Uterus (tissue), 2 donors: ENCODE data around the gene ATP6V0A4.

Experiments used
- POLR2A ChIP-seq, 2 donors: fragments of 450-650 bp; IDR thresholded peaks; one replicate each; pipeline ENCODE4 v1.6.1; 2016; ENCODE audit warnings: antibody characterized with exemption in 2 of 2, mild to moderate bottlenecking in 1 of 2, moderate library complexity in 1 of 2
- TF ChIP-seq, protein P1 (sequence below), 4 experiments: fragments of 200-600 bp in 2 of 4; fragments of 450-650 bp in 2 of 4; sonication (generic) in 2 of 4; IDR thresholded peaks; one replicate each; pipeline ENCODE4 v1.5.1; 2016 to 2019; ENCODE audit warnings: antibody characterized with exemption in 4 of 4, mild to moderate bottlenecking in 2 of 4, moderate library complexity in 1 of 4

DNA sequence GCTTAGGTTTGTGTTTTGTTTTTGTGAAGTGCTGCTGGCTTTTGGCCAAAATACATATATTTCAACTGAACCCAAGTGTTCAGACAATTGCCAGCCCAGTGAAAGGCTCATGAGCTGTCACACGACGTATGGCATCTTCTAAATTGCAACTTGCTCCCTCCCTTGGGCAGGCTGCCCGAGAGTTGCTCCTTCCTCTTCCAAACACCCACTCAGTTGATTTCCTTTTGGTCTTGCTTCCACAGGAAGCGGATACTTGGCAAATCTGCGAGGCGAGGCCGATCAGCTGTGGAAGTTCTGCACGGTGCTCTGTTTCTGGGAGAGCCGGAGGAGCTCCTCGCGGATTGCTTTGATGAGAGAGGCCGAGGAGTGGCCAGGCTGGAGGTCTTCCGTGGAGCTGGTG is 39.6 kb upstream of the ATP6V0A4 start:
- TF ChIP-seq, protein P1, sequence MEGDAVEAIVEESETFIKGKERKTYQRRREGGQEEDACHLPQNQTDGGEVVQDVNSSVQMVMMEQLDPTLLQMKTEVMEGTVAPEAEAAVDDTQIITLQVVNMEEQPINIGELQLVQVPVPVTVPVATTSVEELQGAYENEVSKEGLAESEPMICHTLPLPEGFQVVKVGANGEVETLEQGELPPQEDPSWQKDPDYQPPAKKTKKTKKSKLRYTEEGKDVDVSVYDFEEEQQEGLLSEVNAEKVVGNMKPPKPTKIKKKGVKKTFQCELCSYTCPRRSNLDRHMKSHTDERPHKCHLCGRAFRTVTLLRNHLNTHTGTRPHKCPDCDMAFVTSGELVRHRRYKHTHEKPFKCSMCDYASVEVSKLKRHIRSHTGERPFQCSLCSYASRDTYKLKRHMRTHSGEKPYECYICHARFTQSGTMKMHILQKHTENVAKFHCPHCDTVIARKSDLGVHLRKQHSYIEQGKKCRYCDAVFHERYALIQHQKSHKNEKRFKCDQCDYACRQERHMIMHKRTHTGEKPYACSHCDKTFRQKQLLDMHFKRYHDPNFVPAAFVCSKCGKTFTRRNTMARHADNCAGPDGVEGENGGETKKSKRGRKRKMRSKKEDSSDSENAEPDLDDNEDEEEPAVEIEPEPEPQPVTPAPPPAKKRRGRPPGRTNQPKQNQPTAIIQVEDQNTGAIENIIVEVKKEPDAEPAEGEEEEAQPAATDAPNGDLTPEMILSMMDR (IDR thresholded peaks at IDR 0.05), result no peak
- TF ChIP-seq POLR2A (IDR thresholded peaks at IDR 0.05), result no peak
